Right lobe of liver (tissue), 6 donors: ENCODE measurements around the gene S100A11. TPM values are rescaled to one million over a fixed set of nuclear protein-coding genes. Genes with fewer than 3 reads are reported as not detected.
A peak's percentile ranks its signal among the peaks of the same experiment; 100 is the strongest.

Source experiments
- ATAC-seq, 4 donors: fragments of 200-7000 bp; cut with Tn5 transposase; one replicate each; pipeline ENCODE4 v1.9.1; 2020; ENCODE audit warnings: mild to moderate bottlenecking in 4 of 4, moderate library complexity in 4 of 4
- DNase-seq, 3 donors: peaks; one replicate each; pipeline ENCODE4 v3.0.0-alpha.2; 2020
- H3K27ac ChIP-seq, 3 donors: fragments of 200-600 bp; one replicate each; pipeline ENCODE4 v1.8.0; 2022
- H3K27me3 ChIP-seq, 2 donors: fragments of 200-600 bp; one replicate each; pipeline ENCODE4 v1.8.0; 2022
- H3K36me3 ChIP-seq, 4 donors: fragments of 200-600 bp; sonication (generic) in 1 of 4; one replicate each; pipeline versions ENCODE4 v1.5.1 to v1.8.0; 2017 to 2022; ENCODE audit warnings: control low read depth in 1 of 4
- H3K4me1 ChIP-seq, 4 donors: fragments of 200-600 bp; sonication (generic) in 1 of 4; one replicate each; pipeline versions ENCODE4 v1.5.1 to v1.8.0; 2017 to 2022; ENCODE audit warnings: control low read depth in 1 of 4
- H3K4me3 ChIP-seq, 3 donors: fragments of 200-600 bp; one replicate each; pipeline ENCODE4 v1.8.0; 2022
- H3K9me3 ChIP-seq, 4 donors: fragments of 200-600 bp; sonication (generic) in 1 of 4; one replicate each; pipeline versions ENCODE4 v1.5.1 to v1.8.0; 2017 to 2022; ENCODE audit warnings: control low read depth in 1 of 4
- CTCF ChIP-seq, 4 donors: fragments of 200-600 bp in 3 of 4; fragments of 450-650 bp in 1 of 4; IDR thresholded peaks; one replicate each; pipeline versions ENCODE4 v1.5.1 to v1.8.0; 2016 to 2022; ENCODE audit warnings: antibody characterized with exemption in 4 of 4, mild to moderate bottlenecking in 2 of 4
- POLR2A ChIP-seq: fragments of 450-650 bp; IDR thresholded peaks from one replicate; pipeline ENCODE4 v1.6.1; 2017; ENCODE audit warnings: antibody characterized with exemption, mild to moderate bottlenecking
- WGBS: methylation state at CpG from one replicate; pipeline ENCODE4 v1.1.6; 2018; ENCODE audit warnings: low coverage, low lambda C conversion rate; ENCODE audit not compliant: insufficient coverage; ENCODE audit errors: missing lambda C conversion rate; 5-methylcytosine and 5-hydroxymethylcytosine counted together
- intact Hi-C, 2 donors: fragments of 100-400 bp; cut with DNase I; formaldehyde crosslinking; loops; one replicate each; pipeline versions ENCODE4 v1.11.2 to v1.14.1; 2022
- total RNA-seq, 6 experiments: library from RNA; depleted of rRNA in 2 of 6; stranded (reverse); fragments of >200 nt in 2 of 6; fragmentation: NEBNext Ultra II Directional in 3 of 6; extraction: Animal tissue kit (Norgen Biotek cat#: 25700) in 3 of 6; gene quantifications; one replicate each; pipeline versions ENCODE4 v1.1.0 to v1.2.4, GENCODE V29; 2016 to 2023
- donor health status: DM: no; HTN: yes; CAD: no.
- donor health status: DM: no; HTN: no; CAD: no.
- donor health status: DM: no; HTN: no; CAD: no.
- donor health status: DM: no; HTN: yes; CAD: no.
- donor health status: DM: no; HTN: yes; CAD: no.

The S100A11 gene
- total RNA-seq, 6 experiments from 2014 or later, result 11.0 to 68.5 (median 25.3) TPM

GRCh38 chr1:152014943-152015342 lies 21.9 kb downstream of the S100A11 start:
- TF ChIP-seq CTCF (IDR thresholded peaks at IDR 0.05) (no peak), POLR2A (no peak)
- Histone ChIP-seq H3K36me3 (no peaks in the 10 kb centered on the region), H3K4me1 (peaks cover 0 to 2% (median 0%) of the 10 kb centered on the region in 4 donors), H3K9me3 (no peaks in the 10 kb centered on the region), H3K4me3 (no peak overlapping the region), H3K27me3 (no peaks in the 10 kb centered on the region), H3K27ac (no peak overlapping the region)
- DNase-seq (no peak), ATAC-seq (no peak)
- intact Hi-C loops, result no loop called here
- 67% methylated on average over 1 of the region's 1 CpG for WGBS

- WGBS, result 11% methylated on average over 3 of the region's 3 CpGs
- H3K9me3 ChIP-seq, result no peaks in the 10 kb centered on the region
- H3K27ac ChIP-seq, result no peak overlapping the region
- TF ChIP-seq CTCF (IDR thresholded peaks at IDR 0.05) (peak; percentile 38 to 69 (median 62)), POLR2A (no peak)
- no peak overlapping the region for H3K4me3 ChIP-seq
- H3K4me1 ChIP-seq, result peaks cover 0 to 11% (median 0%) of the 10 kb centered on the region in 4 donors
- H3K36me3 ChIP-seq, result no peaks in the 10 kb centered on the region
- ATAC-seq (peak; percentile 37 to 52 (median 50)), DNase-seq (peak in 2 of 3 donors; percentile 46 to 65)
- H3K27me3 ChIP-seq, result no peaks in the 10 kb centered on the region
- intact Hi-C loops, result no loop called here
Observed at GRCh38 chr1:152013664-152014237, 23.1 kb downstream of the S100A11 start.

GRCh38 chr1:152009691-152010090 lies 27.1 kb downstream of the S100A11 start:
- intact Hi-C loops, result no loop called here
- Histone ChIP-seq H3K36me3 (no peaks in the 10 kb centered on the region), H3K27ac (peak overlapping the region in 2 of 3 donors; percentile 65 to 69), H3K4me3 (no peak overlapping the region), H3K27me3 (no peaks in the 10 kb centered on the region), H3K4me1 (peaks cover 0 to 11% (median 0%) of the 10 kb centered on the region in 4 donors), H3K9me3 (no peaks in the 10 kb centered on the region)
- 16% methylated on average over 1 of the region's 1 CpG for WGBS
- TF ChIP-seq CTCF (IDR thresholded peaks at IDR 0.05) (no peak), POLR2A (no peak)
- peak; percentile 89 to 92 (median 92) for ATAC-seq
- DNase-seq, result peak in 1 of 3 donors; percentile 64

GRCh38 chr1:152007047-152007446 lies 29.8 kb downstream of the S100A11 start:
- Histone ChIP-seq H3K9me3 (no peaks in the 10 kb centered on the region), H3K27ac (no peak overlapping the region), H3K4me1 (peaks cover 0 to 11% (median 0%) of the 10 kb centered on the region in 4 donors), H3K27me3 (no peaks in the 10 kb centered on the region), H3K4me3 (no peak overlapping the region), H3K36me3 (no peaks in the 10 kb centered on the region)
- DNase-seq (no peak), ATAC-seq (no peak)
- intact Hi-C loops, result no loop called here
- 70% methylated on average over 2 of the region's 2 CpGs for WGBS
- no peak for TF ChIP-seq POLR2A
- TF ChIP-seq CTCF (IDR thresholded peaks at IDR 0.05), result no peak
